GM18519 (cell line): ENCODE measurements around the gene GSTT2B.
"Not testable (repeated sequence)": the region's sequence is repeated elsewhere in the genome, so short reads cannot be mapped to it uniquely, and the experiment has no call there.

Experiments used
- ATAC-seq: cut with Tn5 transposase; IDR thresholded peaks from one replicate; pipeline ENCODE4 v1.9.1; 2021; ENCODE audit warnings: mild to moderate bottlenecking, moderate library complexity; ENCODE audit not compliant: unreplicated experiment, low FRiP score

GSTT2B gene

DNA sequence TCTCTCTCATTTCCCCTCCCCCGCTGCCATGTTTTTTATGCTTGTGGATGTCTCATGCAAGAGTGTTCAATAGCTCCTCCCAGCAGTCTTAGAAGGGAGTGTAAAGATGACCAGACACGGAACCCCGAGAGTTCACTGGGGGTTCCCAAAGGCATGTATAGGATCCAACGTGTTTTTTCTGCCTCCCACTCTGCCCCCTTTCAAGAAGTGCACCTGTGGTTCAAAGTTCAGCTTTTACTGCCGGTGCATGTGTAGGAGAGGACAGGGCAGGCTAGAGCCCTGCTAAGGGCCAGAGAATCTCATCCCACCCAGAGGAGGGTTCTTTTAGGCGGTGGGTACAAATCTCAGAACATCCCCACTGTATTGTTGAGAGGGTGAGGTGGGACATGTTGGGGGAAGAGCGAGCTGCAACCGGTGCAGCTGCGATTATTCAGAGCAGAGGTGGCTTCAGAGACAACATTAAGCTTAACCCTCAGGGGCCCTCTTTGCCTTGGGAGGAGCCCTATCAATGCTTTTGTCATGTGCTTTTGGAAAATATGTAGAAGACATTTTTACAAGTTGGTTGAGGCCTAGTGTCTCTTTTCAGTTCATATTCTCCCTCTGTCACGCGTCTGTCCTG lies 52.3 kb downstream of the GSTT2B start:
- ATAC-seq: no peak

GRCh38 chr22:23907423-23907822 lies 53.6 kb downstream of the GSTT2B start:
- ATAC-seq: not testable (repeated sequence)
